T-helper 1 cell (primary cell): ENCODE data around the gene INO80.
"Not testable (repeated sequence)": the region's sequence is repeated elsewhere in the genome, so short reads cannot be mapped to it uniquely, and the experiment has no call there.

Experiments
- DNase-seq, 5 donors: peaks; one replicate each; pipeline ENCODE4 v3.0.0-alpha.2; 2012 to 2020

INO80 gene

DNA sequence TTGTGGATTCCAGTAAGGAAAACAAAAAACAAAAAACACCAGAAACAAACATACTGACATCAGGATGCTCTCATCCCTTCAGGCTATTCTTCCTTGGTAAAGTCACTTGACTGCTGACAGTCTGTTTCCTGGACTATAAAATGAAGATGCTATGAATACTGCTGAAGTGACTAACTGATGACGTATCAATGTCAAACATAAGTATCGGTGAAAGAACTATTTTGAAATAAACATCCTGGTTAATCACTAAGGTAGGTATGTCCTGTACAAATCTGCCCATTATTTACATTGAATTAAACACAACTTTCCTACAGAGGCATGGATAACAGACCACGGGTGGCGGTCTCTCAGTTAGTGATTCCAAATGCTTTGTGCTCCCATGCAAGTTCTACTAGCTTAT is 116.9 kb downstream of the INO80 start:
- no peak for DNase-seq

DNA sequence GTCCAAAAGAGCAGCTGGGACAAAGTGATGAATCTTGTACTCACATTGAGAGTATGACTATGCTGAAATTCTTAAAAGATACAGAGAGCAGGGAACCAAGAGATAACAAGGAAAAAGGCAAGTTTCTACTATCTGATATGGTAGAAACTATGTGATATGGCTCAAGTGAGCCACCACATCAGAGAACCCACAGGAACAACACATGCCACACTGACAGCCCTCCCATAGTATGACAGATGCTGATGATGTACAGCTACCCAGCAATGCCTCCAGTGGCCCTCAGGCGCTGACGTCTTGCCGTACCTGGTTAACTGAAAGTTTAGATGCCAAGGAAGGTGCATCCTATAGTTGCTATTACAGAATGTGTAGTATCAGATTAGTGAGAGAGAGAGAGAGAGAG is 120.4 kb downstream of the INO80 start:
- DNase-seq, result no peak

DNA sequence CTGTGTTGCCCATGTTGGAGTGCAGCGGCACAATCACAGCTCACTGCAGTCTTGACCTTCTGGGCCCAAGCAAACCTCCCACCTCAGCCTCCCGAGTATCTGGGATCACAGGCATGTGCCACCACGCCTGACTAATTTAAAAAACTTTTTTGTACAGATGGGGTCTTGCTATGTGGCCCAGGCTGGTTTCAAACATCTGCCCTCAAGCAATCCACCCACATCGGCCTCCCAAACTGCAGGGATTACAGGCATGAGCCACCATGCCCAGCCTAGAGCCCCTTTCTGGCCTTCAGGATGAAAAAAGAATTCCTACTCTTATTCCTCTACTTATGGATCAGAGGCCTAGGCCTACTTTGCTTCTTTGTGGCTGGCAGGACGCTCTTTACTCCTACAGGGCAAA is 123.3 kb downstream of the INO80 start:
- no peak for DNase-seq

- DNase-seq, result no peak
These were observed 123.8 kb downstream of the INO80 start for GRCh38 chr15:40992241-40992741.

- DNase-seq, result no peak
These were observed 124.7 kb downstream of the INO80 start for GRCh38 chr15:40991355-40991754.

DNA sequence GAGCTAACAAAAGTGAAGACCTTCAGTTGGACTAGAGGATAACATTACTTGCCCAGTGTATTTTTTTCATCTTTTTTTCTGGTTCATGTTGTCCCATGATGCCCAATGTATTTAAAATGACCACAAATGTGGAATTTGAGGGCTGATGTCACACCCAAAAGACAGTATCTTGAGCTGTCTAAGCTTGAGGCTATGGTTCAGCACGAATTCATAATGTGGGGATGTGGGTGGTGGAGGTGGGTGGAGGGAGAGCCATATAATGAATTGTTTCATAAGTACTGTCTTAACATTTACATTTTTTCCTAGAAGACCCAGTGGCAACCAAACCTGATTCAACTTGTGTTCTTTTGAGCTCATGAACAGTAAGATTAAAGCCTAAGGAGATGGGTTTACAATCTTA is 125.3 kb downstream of the INO80 start:
- DNase-seq, result no peak

GRCh38 chr15:40990080-40990479 is 126.0 kb downstream of the INO80 start:
- no peak for DNase-seq

- no peak for DNase-seq
These were observed 127.9 kb downstream of the INO80 start for GRCh38 chr15:40988156-40988555.

DNA sequence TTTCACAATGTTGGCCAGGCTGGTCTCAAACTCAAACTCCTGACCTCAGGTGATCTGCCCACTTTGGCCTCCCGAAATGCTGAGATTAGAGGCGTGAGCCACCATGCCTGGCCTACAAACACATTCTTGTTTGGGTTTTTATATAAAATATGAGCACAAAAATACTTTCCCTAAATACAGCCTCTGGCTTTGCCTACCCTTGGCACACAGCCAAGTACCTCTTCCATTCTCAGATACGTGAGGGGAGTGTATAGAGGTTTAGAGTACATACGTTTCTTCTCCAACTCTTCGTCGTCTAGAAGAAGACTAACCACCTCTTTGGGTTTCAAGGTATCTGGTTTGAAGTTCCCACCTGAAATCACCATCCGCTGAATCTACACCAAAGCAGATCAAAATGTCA is 129.3 kb downstream of the INO80 start:
- no peak for DNase-seq

DNA sequence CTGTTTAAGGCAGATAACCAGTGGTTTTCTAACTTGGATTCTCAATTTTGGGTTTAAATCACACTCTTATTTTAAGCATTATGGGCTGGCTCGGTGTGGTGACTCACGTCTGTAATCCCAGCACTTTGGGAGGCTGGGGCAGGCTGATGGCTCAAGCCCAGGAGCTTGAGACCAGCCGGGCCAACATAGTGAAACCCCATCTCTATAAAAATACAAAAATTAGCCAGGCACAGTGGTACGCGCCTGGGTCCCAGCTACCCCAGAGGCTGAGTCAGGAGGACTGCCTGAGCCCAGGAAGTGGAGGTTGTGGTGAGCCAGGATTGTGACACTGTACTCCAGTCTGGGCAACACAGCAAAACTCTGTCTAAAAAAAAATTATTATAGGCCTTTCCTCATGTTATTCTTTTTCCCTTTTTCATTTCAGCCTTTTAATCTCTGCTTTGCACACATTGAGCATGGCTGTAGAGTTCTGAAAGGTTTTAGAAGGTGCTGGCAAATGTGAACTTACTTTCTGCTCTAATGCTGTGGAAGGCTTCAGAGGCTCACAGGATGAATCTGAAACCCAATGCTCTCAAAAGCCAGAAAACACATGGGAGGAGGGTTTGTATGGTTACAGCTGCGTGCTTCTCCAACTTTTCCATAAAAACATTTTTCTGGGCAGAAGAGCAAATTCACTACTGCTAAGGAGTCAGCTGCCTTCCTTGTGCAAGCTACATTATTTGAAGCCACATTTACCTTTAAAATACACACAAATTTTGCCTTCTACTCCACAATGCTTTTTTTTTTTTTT is 130.3 kb downstream of the INO80 start:
- no peak for DNase-seq

GRCh38 chr15:40984964-40985363 is 131.1 kb downstream of the INO80 start:
- no peak for DNase-seq

- DNase-seq, result no peak
These were observed 131.7 kb downstream of the INO80 start for GRCh38 chr15:40984406-40984805.

DNA sequence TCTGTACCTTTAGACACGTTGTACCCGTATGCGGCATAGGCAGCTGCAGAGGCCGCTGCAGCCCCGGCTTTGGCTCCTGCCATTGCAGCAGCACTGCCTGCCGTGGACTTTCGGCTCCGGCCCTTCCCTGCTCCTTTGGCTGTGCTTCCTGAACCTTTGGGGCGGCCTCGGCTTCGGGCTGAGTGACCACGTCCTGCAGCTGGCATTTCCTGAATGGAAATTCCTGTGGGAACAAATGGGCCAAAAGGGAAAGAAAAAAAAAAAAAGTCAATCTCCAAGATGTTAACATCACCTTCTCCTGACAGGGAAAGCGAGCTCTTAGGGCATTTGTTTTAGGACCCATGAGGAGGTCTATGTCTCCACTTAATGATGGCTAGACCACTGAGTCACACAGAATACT is 133.2 kb downstream of the INO80 start:
- DNase-seq, result no peak

- no peak for DNase-seq
These were observed 134.9 kb downstream of the INO80 start for GRCh38 chr15:40981186-40981585.

- no peak for DNase-seq
These were observed 137.5 kb downstream of the INO80 start for GRCh38 chr15:40978562-40978961.

GRCh38 chr15:40978141-40978540 is 137.9 kb downstream of the INO80 start:
- no peak for DNase-seq

DNA sequence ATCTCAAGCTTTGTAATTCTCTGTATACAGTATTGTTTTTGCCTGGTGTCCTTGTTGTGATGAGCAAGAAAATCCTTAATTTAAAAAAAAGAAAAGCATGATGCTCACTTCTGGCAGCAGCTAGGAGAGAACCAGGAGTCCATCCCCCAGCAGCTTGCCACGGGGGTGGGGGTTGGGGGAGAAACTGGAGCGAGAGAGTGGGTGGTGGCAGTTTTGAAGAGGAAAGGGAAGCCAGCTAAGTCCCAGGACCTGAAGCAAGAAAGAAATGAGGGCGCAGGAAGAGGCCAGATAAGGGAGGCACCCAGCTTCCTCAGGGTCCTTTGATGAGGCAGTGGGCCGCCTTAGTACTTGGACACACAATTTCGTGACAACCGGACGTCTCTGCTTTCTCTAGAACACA is 139.3 kb downstream of the INO80 start:
- no peak for DNase-seq

- no peak for DNase-seq
These were observed 141.2 kb downstream of the INO80 start for GRCh38 chr15:40974879-40975278.

- no peak for DNase-seq
These were observed 146.7 kb downstream of the INO80 start for GRCh38 chr15:40969363-40969762.

DNA sequence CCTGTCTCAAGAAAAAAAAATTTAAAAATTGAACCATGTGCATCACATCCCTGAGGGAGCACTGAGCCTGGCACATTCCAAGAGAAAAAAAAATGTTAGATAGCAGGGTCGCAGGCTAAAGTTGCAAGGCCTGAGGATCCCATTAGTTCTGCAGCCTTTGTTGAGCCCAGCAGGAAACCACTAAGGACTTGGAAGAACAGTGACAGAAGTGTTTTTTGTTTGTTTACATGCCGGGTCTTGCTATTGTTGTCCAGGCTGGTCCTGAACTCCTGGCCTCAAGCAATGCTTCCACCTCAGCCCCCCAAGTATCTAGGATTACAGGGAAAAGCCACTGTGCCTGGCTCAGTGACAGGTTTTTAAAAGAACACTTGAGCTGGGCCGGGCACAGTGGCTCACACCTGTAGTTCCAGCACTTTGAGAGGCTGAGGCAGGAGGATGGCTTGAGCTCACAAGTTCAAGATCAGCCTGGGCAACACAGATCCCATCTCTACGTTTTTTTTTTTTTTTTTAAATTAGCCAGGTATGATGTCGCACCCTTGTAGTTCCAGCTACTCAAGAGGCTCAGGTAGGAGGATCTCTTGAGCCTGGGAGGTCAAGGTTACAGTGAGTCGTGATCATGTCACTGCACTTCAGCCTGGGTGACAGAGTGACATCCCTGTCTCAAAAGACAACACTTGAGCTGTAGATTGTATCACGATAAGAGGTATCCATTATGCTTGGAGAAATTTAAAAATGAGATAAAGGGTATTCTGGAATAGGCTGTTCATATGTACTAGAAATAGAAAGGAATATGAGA is 147.6 kb downstream of the INO80 start:
- no peak for DNase-seq

DNA sequence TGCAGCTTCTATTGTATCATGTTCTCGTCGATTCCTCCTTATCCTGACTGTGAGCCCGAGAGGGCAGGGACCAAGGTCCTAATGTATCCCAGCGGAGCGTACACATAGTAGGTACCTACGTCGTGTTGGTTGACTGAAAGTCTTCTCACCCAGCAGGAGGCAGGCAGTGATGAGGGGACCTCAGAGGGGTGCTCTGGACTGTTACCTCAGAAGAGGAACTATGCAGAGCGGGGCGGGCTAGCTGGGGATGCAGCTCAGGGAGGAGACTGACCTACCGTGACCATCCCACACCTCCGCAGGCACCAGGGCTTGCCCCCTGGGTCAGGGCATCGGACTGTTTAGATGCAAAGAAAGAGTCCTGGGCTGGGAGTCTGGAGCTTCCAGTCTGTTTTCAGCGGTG is 151.4 kb downstream of the INO80 start:
- DNase-seq, result no peak

DNA sequence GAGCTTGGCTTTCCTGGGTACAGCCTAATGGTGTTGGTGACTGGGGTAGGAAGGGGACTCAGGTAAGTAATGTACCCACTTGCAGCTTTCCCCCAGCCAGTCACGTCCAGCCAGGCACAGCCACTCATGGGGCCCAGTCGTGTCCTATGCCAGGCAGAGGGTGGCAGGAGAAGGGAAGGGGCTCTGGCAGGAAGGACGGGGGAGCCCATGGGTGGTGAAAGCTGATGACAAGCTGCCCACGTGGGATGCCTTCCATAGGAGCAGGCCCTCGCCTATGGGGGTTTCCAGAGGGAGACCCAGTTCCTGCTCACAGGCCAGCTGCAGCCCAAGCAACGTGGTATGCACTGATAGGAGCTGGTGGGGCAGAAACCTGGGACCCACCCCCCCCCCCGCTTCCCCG is 152.1 kb downstream of the INO80 start:
- DNase-seq, result no peak

GRCh38 chr15:40963201-40963600 is 152.9 kb downstream of the INO80 start:
- DNase-seq, result no peak

DNA sequence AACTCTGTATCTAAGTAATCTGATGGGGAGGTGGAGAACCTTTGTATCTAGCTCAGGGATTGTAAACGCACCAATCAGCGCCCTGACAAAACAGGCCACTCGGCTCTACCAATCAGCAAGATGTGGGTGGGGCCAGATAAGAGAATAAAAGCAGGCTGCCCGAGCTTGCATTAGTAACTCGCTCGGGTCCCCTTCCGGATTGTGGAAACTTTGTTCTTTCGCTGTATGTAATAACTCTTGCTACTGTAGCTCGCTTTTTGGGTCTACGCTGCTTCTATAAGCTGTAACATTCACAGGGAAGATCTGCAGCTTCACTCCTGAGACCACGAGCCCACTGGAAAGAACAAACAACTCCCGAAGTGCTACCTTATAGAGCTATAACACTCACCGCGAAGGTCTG is 153.8 kb downstream of the INO80 start:
- DNase-seq, result not testable (repeated sequence)
